HepG2 (cell line): ENCODE results near the gene AS3MT.

Source experiments
- NCOR1 ChIP-seq: fragments of 200-600 bp; sonication (generic); IDR thresholded peaks from 2 replicates; pipeline ENCODE4 v1.7.0; 2017; ENCODE audit warnings: antibody characterized with exemption, low read length, borderline replicate concordance
- POLR2AphosphoS5 ChIP-seq: IDR thresholded peaks from 2 replicates; pipeline ENCODE4 v1.6.1; 2012; ENCODE audit warnings: low read depth, low read length
- RAD21 ChIP-seq: fragments of 450-650 bp; formaldehyde crosslinking; IDR thresholded peaks from 2 replicates; pipeline ENCODE4 v1.5.0; 2020; ENCODE audit warnings: mild to moderate bottlenecking
- SMC3 ChIP-seq: IDR thresholded peaks from 2 replicates; pipeline ENCODE4 v1.6.1; 2011; ENCODE audit warnings: low read length, improper control_type of control experiment
- XBP1 ChIP-seq: sonication (generic); formaldehyde crosslinking; IDR thresholded peaks from 2 replicates; pipeline ENCODE4 v1.5.0; 2020; ENCODE audit warnings: missing genetic modification reagents
- ZNF766 ChIP-seq: sonication (generic); formaldehyde crosslinking; IDR thresholded peaks from 2 replicates; pipeline ENCODE4 v1.5.0; 2020; ENCODE audit warnings: missing genetic modification reagents, borderline replicate concordance
- TF ChIP-seq, protein P1 (sequence below): sonication (generic); formaldehyde crosslinking; IDR thresholded peaks from 2 replicates; pipeline ENCODE4 v1.4.0; 2020; ENCODE audit warnings: low read depth, missing genetic modification reagents
- TF ChIP-seq, protein P2 (sequence below): sonication (generic); formaldehyde crosslinking; IDR thresholded peaks from 2 replicates; pipeline ENCODE4 v1.5.0; 2020; ENCODE audit warnings: mild to moderate bottlenecking, missing genetic modification reagents, moderate library complexity
- TF ChIP-seq, protein P3 (sequence below): sonication (generic); formaldehyde crosslinking; IDR thresholded peaks from 2 replicates; pipeline ENCODE4 v1.4.0; 2020; ENCODE audit warnings: missing genetic modification reagents

DNA sequence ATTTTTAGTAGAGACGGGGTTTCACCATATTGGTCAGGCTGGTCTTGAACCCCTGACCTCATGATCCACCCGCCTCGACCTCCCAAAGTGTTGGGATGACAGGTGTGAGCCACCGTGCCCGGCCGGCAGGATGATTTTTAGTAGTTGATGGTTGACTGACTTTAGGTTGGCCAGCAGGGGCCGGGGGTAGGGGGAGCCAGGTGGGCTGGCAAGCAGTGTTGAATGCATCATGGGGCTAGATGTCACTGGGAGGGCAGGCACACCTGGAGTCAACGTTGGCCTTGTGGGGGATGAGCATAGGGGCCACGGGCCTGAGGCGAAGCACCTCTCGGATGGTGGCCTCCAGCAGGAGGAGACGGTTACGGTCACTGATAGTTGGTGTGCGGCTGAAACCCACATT lies 37.0 kb upstream of the AS3MT start:
- TF ChIP-seq RAD21 (CRISPR knock-in tag): no peak
- no peak for TF ChIP-seq POLR2AphosphoS5
- TF ChIP-seq ZNF766 (CRISPR knock-in tag): no peak
- no peak for TF ChIP-seq XBP1 (CRISPR knock-in tag)
- TF ChIP-seq SMC3: no peak
- TF ChIP-seq, protein P1, sequence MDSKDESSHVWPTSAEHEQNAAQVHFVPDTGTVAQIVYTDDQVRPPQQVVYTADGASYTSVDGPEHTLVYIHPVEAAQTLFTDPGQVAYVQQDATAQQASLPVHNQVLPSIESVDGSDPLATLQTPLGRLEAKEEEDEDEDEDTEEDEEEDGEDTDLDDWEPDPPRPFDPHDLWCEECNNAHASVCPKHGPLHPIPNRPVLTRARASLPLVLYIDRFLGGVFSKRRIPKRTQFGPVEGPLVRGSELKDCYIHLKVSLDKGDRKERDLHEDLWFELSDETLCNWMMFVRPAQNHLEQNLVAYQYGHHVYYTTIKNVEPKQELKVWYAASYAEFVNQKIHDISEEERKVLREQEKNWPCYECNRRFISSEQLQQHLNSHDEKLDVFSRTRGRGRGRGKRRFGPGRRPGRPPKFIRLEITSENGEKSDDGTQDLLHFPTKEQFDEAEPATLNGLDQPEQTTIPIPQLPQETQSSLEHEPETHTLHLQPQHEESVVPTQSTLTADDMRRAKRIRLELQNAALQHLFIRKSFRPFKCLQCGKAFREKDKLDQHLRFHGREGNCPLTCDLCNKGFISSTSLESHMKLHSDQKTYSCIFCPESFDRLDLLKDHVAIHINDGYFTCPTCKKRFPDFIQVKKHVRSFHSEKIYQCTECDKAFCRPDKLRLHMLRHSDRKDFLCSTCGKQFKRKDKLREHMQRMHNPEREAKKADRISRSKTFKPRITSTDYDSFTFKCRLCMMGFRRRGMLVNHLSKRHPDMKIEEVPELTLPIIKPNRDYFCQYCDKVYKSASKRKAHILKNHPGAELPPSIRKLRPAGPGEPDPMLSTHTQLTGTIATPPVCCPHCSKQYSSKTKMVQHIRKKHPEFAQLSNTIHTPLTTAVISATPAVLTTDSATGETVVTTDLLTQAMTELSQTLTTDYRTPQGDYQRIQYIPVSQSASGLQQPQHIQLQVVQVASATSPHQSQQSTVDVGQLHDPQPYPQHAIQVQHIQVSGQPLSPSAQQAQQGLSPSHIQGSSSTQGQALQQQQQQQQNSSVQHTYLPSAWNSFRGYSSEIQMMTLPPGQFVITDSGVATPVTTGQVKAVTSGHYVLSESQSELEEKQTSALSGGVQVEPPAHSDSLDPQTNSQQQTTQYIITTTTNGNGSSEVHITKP (CRISPR knock-in tag): no peak
- TF ChIP-seq, protein P2, sequence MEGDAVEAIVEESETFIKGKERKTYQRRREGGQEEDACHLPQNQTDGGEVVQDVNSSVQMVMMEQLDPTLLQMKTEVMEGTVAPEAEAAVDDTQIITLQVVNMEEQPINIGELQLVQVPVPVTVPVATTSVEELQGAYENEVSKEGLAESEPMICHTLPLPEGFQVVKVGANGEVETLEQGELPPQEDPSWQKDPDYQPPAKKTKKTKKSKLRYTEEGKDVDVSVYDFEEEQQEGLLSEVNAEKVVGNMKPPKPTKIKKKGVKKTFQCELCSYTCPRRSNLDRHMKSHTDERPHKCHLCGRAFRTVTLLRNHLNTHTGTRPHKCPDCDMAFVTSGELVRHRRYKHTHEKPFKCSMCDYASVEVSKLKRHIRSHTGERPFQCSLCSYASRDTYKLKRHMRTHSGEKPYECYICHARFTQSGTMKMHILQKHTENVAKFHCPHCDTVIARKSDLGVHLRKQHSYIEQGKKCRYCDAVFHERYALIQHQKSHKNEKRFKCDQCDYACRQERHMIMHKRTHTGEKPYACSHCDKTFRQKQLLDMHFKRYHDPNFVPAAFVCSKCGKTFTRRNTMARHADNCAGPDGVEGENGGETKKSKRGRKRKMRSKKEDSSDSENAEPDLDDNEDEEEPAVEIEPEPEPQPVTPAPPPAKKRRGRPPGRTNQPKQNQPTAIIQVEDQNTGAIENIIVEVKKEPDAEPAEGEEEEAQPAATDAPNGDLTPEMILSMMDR (CRISPR knock-in tag): no peak
- TF ChIP-seq, protein P3, sequence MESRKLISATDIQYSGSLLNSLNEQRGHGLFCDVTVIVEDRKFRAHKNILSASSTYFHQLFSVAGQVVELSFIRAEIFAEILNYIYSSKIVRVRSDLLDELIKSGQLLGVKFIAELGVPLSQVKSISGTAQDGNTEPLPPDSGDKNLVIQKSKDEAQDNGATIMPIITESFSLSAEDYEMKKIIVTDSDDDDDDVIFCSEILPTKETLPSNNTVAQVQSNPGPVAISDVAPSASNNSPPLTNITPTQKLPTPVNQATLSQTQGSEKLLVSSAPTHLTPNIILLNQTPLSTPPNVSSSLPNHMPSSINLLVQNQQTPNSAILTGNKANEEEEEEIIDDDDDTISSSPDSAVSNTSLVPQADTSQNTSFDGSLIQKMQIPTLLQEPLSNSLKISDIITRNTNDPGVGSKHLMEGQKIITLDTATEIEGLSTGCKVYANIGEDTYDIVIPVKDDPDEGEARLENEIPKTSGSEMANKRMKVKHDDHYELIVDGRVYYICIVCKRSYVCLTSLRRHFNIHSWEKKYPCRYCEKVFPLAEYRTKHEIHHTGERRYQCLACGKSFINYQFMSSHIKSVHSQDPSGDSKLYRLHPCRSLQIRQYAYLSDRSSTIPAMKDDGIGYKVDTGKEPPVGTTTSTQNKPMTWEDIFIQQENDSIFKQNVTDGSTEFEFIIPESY: no peak
- TF ChIP-seq NCOR1: no peak
